Umbilical cord (tissue), 2 donors: Measurements from ENCODE around the gene OR2A5. TPM values are rescaled to one million over a fixed set of nuclear protein-coding genes. Genes with fewer than 3 reads are reported as not detected.
A peak's percentile ranks its signal among the peaks of the same experiment; 100 is the strongest.
"Not testable (repeated sequence)": the region's sequence is repeated elsewhere in the genome, so short reads cannot be mapped to it uniquely, and the experiment has no call there.

ENCODE experiments used
- DNase-seq: peaks from one replicate; pipeline ENCODE4 v3.0.0-alpha.2; 2015; ENCODE audit warnings: low spot score
- total RNA-seq: library from RNA; depleted of rRNA; stranded (reverse); fragments of >200 nt; gene quantifications from one replicate; pipeline ENCODE4 v1.2.3, GENCODE V29; 2014; ENCODE audit warnings: low replicate concordance; ENCODE audit not compliant: insufficient read depth

OR2A5 gene, protein sequence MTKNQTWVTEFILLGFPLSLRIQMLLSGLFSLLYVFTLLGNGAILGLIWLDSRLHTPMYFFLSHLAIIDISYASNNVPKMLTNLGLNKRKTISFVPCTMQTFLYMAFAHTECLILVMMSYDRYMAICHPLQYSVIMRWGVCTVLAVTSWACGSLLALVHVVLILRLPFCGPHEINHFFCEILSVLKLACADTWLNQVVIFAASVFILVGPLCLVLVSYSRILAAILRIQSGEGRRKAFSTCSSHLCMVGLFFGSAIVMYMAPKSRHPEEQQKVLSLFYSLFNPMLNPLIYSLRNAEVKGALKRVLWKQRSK
- total RNA-seq, result 3.6 TPM

DNA sequence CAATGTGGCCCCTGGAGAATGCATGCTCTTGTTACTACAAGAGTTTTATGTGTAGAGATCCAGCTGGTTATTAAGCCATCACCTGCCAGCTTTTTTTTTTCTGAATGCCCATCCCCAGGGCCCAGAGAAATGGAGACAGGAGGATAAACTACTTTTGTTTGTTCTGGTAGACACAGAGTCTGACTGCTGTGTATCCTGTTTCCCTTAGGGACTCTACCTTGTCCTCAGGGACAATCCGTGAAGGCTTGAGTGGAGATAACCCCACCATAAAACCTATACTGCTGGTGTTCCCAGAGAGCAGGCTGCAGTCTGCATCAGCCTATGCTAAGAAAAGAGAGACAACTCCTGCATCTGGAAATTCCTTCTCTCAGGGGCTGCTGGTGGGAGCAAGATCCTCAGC lies at the start of gene OR2A5:
TSS of gene OR2A5 (plus strand) at position 301 of the 400 bp plus-strand sequence. CDS start 1,454 bp downstream, outside the sequence.
- no peak for DNase-seq

DNA sequence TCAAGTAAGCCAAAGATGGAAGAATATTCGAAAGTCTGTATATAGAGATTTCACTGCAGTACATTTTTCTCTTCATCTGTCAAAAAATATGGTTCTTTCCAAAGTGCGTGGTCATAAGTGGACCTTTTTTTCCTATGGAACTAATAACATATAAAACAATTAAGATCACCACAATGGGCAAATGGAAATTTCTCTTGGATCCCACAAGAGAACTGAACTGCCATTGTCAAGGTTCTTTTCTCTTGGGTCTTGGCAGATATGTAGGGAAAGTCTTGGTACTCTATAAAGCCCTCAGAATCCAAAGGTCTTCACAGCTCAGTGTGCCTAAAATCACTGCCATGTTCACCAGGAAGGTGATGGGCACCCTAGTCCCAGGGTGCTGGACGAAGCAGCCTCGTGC lies 48.7 kb upstream of the OR2A5 start, which contains the start of gene OR6B1:
TSS of gene OR6B1 (plus strand) at position 301 of the 400 bp plus-strand sequence. CDS start 3,677 bp downstream, outside the sequence.
- no peak for DNase-seq

DNA sequence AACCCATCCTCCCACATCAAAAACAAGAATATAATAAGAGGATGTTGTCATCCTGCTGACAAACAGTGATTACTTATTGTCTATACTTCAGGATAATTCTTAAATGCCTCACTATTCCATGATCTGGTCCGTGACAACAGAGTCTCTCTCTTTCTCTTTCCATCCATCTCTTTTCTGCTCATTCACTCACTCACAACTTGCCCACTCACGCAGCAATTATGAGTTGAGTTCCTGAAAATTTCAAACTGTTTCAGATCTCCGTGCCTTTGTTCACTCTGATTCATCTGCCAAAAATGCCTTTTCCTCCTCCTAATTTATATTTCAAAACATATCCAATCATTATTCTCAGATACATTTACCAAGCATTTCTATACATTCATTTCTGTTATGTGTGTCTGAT lies 47.2 kb upstream of the OR2A5 start:
- no peak for DNase-seq

DNA sequence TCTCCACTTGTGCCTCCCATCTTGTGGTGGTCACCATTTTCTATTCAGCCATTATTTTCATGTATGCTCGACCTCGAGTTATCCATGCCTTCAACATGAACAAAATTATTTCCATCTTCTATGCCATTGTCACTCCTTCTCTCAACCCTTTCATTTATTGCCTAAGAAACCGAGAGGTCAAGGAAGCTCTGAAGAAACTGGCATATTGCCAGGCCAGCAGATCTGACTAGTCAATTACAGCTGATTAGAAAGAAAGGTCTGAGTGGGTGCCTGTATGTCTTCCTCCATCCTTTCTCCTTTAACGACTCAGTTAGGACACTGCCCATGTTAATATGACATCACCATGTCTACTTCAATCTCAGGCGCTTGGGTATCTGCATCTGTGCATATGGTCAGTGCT lies 44.0 kb upstream of the OR2A5 start:
- DNase-seq, result no peak

DNA sequence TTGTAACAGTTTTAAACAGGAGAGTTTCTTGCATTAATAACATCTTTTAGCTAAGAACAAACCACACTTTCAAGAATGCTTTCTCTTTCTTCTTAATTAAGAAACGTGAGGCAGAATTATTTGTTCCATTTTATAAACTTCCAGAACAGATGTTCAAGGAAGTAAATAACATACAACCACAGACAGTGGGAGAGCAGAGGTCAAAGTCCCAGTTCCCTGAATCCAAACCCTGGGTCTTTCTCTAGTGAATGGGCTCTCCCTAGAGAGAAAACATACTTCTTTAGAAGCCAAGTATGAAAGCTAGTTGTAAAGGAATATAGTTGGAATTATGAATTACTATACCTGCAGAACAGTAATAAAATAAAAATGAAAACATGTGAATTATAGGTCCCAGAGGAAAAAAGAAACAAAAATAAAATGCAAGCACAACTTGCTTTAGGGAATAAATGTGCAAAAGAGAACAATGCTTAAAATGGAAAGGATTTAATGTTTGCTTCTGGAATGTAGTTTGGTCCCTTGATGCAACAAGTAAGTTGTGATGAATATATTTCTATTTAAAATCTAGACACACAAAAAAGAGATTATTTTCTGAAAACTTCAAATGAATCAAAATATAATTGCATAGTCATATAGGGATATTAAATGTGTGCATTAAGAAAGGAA lies 42.6 kb upstream of the OR2A5 start:
- no peak for DNase-seq

DNA sequence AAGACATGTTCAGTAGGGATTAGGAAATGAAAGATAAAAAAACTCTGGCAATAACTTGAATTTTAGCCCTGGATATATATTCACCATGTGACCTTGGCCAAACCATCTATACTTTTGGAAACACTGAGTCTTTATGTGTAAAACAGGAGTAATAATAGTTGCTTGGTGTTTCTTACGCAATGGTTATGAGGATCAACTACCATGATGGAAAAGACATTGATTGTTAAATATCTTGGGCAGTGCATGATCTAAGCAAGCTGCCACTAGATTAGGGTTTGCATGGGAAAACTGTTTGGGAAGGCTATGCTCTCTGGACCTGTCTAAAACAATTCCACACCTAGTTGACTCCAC lies 42.1 kb upstream of the OR2A5 start:
- DNase-seq, result no peak

DNA sequence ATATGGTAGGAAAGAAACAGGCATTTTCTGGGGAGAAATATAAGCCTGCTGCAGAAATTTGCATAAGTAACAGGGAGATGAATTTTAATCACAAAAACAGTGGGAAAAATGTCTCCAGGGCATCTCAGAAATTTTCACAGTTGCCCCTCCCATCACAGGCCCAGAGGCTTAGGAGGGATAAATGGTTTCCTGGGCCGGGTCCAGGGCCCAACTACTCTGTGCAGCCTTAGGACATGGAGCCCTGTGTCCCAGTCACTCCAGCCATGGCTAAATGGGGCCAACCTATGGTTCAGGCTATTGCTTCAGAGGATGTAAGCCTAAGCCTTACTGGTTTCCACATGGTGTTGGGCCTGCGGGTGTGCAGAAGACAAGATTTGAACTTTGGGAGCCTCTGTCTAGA lies 39.4 kb upstream of the OR2A5 start:
- no peak for DNase-seq

DNA sequence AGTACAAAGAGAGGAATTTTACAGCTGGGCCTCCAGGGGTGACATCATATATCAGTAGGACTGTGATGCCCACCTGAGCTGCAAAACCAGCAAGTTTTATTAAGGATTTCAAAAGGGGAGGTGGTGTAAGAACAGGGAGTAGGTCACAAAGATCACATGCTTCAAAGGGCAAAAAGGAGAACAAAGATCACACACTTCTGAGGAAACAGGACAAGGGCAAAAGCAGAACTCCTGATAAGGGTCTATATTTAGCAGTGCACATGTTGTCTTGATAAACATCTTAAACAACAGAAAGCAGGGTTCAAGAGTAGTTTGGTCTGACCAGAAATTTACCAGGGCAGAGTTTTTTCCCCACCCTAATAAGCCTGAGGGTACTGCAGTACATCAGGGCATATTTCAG lies 38.7 kb upstream of the OR2A5 start:
- DNase-seq, result not testable (repeated sequence)

DNA sequence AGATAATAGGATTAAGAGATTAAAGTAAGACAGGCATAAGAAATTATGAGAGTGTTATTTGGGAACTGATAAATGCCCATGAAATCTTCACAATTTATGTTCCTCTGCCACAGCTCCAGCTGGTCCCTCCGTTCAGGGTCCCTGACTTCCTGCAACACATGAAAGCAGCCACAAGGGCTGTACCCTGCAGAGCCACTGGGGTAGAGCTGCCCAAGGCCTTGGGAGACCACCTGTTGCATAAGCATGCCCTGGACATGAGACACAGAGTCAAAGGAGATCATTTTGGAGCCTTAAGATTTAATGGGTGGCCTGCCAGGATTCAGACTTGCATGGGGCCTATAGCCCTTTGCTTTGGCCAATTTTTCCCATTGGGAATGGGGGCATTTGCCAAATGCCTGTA lies 37.9 kb upstream of the OR2A5 start:
- DNase-seq, result not testable (repeated sequence)

DNA sequence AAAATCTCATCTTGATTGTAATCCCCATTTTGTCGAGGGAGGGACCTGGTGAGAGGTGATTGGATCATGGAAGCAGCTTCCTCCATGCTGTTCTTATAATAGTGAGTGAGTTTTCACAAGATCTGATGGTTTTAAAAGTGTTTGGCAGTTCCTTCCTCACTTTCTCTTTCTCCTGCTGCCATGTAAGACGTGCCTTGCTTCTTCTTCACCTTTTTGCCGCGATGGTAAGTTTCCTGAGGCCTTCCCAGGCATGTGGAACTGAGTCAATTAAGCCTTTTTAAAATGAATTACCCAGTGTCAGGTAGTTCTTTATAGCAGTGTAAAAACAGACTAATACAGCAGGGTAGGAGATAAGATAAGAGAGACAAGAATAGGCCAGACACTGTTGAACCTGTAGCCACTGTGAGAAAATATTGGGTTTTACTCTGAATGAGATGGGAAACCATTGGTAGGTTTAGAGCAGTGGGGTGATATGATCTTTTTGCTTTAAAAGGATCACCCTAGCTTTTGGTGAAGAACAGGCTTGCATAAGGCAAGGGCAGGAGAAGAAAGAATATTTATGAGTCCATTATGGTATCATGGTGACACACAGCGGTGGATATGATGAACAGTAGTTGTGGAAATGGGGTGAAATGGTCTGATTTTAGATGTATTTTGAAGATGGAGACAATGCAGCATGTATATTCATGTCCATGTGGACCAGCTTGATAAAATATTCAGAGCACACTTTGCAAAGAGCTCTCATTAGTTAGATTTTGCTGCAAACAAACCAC lies 37.1 kb upstream of the OR2A5 start:
- DNase-seq, result no peak

DNA sequence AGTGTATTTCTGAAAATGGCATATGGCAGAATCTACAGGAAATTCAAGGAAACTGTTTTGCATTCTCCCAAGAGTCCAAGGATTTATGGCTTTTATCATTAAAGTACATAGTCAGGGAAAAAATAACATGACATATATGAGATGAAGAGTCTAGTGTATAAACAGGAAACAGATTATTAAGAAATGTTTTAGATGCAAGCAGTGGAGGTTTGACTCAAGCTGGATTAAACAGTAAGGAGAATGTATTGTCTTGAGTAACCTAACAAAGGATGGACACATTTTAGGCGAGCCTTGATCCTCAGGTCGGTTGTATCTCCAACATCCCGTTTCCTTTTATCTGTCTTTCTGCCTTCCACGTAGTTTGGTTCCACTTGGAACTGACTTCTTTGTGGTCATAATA lies 30.7 kb upstream of the OR2A5 start:
- no peak for DNase-seq

DNA sequence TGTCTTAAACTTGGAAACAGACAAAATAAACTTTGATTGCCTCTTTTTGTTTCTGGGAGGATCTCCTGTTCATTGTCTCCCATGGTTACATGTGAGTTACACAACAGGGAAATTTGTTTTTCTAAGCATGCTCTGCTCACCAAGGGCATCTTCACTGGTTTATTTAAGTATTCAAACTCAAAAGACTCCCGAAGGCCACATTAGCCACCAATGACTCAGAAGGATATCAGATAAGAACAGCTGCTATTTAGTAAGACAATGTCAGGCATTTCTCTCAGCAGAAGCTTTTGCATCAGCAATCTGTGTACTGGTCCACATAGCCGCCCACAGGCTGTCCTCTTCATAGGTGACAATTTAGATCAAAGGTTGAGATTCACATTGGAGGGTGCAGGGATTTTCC lies 29.3 kb upstream of the OR2A5 start:
- DNase-seq, result peak; percentile 52

DNA sequence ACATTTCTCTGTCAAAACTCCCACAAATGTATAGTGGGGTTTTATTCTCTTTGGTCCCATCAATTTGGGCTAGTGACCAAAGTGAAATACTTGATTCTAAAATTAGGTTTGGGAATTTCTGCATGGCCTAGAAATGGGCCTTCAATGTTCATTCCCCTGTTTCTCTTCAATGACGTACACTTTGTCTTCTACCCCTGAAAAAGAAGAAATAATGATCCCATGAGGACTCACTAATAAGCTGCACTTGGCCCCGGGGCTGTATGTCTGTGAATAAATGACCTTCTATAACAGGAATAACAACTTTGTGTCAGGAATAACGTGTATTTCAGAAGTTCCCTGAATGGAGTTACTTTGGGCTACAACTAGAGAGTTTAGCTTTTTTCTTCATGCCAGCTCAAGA lies 28.4 kb upstream of the OR2A5 start:
- DNase-seq, result no peak

DNA sequence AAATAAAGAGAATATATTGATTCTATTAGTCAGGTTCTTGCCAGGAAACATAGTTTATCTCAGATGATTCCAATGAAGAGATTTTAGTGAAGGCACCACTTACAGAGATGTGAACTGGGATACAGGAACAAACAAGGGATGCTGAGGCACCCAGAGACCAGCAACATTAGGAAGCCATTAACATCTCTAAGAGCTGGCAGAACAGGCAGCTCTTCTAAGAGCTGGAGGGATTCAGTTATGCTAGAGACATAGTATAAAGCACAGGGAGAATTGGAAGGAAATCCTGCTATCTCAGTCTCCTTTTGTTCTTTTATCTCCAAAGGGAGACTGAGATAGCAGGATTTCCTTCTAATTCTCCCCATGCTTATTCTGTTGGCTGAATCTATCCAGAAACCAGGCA lies 26.6 kb upstream of the OR2A5 start:
- DNase-seq, result peak; percentile 21

DNA sequence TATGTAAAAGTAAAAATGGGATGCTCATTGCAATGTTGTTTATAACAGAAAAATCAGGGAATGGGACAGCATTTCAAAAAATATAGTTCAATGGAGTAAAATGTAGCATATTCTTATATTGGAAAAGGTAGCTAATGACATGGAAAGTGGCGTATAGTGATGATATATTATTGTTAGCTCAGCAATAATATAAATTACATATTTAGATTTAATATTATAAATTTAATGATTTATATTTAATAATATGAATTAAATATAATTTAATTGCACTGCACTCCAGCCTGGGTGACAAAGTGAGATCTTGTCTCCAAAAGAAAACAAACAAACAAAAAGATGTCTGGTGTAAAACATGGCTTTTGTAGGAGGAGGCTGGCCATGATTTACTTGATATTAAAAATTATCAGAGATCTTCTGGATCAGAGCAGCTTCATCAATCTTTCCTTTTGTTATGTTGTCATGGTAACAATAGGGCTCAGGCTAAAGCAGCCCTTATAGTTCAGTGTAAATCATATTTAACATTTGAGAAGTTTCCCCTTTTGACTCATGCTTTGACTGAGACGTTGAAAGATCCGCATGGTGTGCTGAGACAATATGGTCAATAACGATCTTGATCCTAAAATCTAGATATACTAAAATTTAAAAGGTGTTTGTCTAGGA lies 25.4 kb upstream of the OR2A5 start:
- no peak for DNase-seq

DNA sequence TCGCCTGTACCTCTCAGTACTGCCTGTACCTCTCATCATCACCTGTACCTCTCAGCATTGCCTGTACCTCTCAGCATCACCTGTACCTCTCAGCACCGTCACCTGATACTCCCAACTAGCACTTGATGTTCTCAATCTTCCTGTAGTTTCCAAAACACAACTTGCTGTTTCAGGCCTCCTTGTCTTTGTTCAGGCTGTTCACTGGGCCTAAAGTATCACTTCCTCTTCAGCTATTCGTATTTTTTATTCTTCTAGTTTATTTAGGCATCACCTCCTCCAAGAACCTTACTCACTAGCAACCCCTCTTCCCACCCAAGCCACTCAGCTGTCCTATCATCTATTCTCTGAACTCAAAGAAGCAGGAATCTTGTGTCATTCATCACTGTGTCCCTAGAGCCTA lies 24.5 kb upstream of the OR2A5 start:
- no peak for DNase-seq

DNA sequence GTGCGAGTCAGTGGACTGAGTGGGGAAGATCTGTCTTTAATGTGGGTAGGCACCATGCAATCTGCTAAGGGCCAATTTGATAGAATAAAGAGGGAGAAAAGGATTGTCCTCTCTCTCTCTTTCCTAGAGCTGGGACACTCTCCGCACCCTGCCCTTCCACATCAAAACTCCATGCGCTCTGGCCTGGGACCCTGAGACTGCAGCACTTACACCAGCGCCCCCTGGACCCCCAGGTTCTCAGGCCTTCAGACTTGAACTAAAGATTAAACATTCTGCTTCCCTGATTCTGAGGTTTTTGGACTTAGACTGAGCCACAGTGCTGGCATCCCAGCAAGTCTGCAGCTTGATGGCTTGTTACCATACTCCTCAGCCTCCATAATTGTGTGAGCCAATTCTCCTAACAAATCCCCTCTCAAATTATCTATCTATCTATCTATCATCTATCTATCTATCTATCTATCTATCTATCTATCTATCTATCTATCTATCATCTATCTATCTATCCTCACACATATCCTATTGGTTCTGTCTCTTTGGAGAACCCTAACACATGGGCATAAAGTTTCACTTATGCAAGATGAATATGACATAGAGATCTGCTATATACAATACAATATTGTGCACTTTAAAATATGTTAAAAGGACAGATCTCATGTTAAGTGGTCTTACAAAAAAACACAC lies 22.4 kb upstream of the OR2A5 start:
- no peak for DNase-seq

DNA sequence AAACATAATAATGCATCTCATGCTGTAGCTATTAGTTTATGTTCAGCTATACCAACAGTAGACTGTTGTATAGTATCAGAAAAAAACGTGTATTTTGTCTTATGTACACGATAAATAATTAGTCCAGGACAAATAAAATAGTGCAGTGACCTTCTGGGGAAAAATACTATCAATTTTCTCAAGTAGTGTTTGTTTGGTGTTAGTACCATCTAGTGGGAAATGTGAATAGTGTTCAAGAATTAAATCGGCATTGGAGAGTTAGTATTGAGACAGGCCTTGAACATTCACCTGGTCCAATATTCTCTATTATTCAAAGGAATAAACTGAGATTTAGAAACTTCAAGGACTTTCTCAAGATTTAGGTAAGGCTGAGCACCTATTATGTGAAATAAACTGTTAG lies 21.7 kb upstream of the OR2A5 start:
- peak; percentile 56 for DNase-seq

DNA sequence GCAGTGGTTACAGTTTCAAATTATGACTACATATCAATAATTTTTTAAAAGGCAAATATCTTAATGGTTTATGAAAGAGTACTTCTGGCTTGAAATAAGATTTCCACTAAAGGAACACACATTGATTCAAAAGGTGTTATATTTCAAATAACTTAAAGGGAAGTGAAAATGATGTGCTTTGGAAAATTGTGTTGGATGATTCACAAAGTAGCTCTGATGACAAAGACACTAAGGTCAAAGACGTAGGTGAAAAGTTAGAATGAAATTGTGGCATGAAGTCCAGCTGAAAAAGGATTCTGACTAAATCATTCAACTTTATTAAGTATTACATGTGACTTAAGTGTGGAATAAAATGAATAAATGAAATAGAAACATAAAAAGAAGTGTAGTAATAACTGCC lies 20.8 kb upstream of the OR2A5 start:
- no peak for DNase-seq

DNA sequence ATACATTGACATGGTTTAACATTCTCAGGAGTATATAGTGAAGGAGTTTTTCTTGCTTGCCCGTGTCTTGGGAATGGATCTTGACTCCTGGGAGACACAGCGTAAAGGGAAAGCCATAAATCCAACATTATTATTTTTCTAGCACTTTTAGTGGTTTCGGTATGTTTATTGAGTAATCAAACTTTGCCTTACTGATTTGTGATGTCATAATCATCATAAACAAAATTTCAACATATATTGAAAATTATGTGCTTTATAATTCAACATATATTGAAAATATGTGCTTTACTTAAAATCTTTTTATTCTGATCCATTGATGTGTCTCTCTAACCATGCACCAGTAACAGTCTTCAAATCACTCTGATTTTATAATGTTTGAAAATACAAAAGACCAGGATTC lies 20.2 kb upstream of the OR2A5 start:
- DNase-seq, result no peak

DNA sequence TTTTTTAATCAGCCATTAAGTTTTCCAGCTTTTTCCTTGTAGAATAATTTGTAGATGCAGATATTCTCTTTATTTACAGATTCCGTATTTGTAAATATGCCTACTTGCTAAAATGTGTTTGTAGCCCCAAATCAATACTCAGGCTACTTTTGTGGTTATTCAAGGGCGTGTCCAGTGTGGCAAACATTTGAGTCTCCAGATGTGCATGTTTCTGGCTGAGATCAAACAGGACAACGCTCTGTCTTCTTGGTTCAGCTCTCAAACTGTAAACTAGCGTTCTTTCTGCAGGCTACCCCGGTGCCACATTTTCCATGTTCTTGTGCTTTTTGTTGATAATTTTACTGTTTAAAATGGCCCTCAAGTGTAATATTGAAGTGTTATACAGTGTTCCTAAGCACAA lies 16.2 kb upstream of the OR2A5 start:
- DNase-seq, result no peak
